ENCODE measurements around the gene TCTN2. TPM values are rescaled to one million over a fixed set of nuclear protein-coding genes. Genes with fewer than 3 reads are reported as not detected.

Gene TCTN2
- total and polyA plus RNA-seq, 2 of the 8 experiments (the other 6 are each of a cell fraction or from before 2014, with no cell fraction given): 7.5 to 8.4 TPM

DNA sequence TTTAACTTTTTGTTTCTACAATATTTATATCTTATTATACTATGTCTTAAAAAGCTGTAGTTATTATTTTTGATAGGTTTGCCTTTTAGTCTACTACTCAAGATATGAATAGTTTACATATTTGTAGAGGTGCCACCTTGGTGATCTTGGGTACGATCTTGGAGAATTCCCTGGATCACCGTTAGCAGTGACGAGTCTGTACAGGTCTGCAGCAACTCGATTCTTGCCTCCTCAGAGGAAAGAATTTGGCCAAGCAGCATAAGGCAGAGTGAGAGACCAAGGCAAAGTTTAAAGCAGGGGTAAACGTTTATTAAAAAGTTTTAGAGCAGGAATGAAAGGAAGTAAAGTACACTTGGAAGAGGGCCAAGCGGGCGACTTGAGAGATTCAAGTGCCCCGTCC lies 3.1 kb upstream of the TCTN2 start:
- POLR2A ChIA-PET (ENCODE audit: partially characterized antibody): no interaction called here
- no peak for TF ChIP-seq SAP30 (IDR thresholded peaks at IDR 0.05; ENCODE audit: insufficient read depth, insufficient replicate concordance, low read length)
- no peak for TF ChIP-seq JUN (IDR thresholded peaks at IDR 0.05; ENCODE audit: low read depth, low read length)
- no peak for TF ChIP-seq CREB1 (IDR thresholded peaks at IDR 0.05)
- TF ChIP-seq FOSL1 (IDR thresholded peaks at IDR 0.05; ENCODE audit: insufficient read depth, low read depth, low read length): no peak
- TF ChIP-seq, protein P1, sequence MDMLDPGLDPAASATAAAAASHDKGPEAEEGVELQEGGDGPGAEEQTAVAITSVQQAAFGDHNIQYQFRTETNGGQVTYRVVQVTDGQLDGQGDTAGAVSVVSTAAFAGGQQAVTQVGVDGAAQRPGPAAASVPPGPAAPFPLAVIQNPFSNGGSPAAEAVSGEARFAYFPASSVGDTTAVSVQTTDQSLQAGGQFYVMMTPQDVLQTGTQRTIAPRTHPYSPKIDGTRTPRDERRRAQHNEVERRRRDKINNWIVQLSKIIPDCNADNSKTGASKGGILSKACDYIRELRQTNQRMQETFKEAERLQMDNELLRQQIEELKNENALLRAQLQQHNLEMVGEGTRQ (IDR thresholded peaks at IDR 0.05; ENCODE audit: low read length): no peak
- no peak for TF ChIP-seq ASH2L (IDR thresholded peaks at IDR 0.05; ENCODE audit: low read length)
- TF ChIP-seq HDAC2 (IDR thresholded peaks at IDR 0.05; ENCODE audit: borderline replicate concordance in 1 of 2, low read depth in 2 of 2, low read length in 2 of 2): no peak
- no peak for TF ChIP-seq BACH1 (IDR thresholded peaks at IDR 0.05; ENCODE audit: low read length)
- TF ChIP-seq RXRA (IDR thresholded peaks at IDR 0.05; ENCODE audit: insufficient read depth, low read depth, low read length): no peak
- TF ChIP-seq NRF1 (IDR thresholded peaks at IDR 0.05; ENCODE audit: low read depth, low read length): no peak
- no peak for TF ChIP-seq YY1 (IDR thresholded peaks at IDR 0.05; ENCODE audit: low read depth, low read length)
- TF ChIP-seq SIX5 (IDR thresholded peaks at IDR 0.05; ENCODE audit: low read depth, low read length): no peak
- TF ChIP-seq KDM5A (IDR thresholded peaks at IDR 0.05; ENCODE audit: low read length): no peak
- no peak for TF ChIP-seq EP300 (IDR thresholded peaks at IDR 0.05; ENCODE audit: borderline replicate concordance in 1 of 2, low read depth in 2 of 2, low read length in 2 of 2)

More for the DNA sequence above, 3.1 kb upstream of the TCTN2 start:
- 89% methylated on average over 8 of the region's 8 CpGs; no CpG with 5 or more reads in 1 of the 2 experiments for WGBS, 2 experiments (ENCODE audit: extremely low coverage in 1 of 2, insufficient coverage in 1 of 2, insufficient read length in 1 of 2, insufficient replicate concordance in 2 of 2, low coverage in 1 of 2, low lambda C conversion rate in 2 of 2, missing lambda C conversion rate in 1 of 2)
- Histone ChIP-seq H2BK15ac (ENCODE audit: low read length) (no peak overlapping the region), H4K91ac (replicated peaks; ENCODE audit: insufficient read length, low read length) (no peak overlapping the region), H3K56ac (replicated peaks; ENCODE audit: insufficient read length, low read depth, low read length) (no peak overlapping the region), H3K4me3 (ENCODE audit: extremely low read depth in 1 of 4, insufficient read depth in 2 of 4, low read depth in 3 of 4, low read length in 4 of 4) (no peak overlapping the region), H3K4me2 (ENCODE audit: insufficient read depth in 1 of 2, low read depth in 2 of 2, low read length in 2 of 2) (no peak overlapping the region), H3K79me2 (ENCODE audit: control insufficient read depth in 1 of 2, insufficient read depth in 2 of 2, low read length in 2 of 2) (no peaks in the 10 kb centered on the region), H2BK5ac (ENCODE audit: low read depth, low read length) (no peak overlapping the region), H2BK12ac (ENCODE audit: low read depth, low read length) (no peak overlapping the region), H3K9ac (replicated peaks in 1 of 4; ENCODE audit: extremely low read depth in 1 of 4, low read depth in 3 of 4, low read length in 3 of 4) (no peak overlapping the region), H2BK120ac (replicated peaks; ENCODE audit: low read depth, low read length) (no peak overlapping the region), H2AFZ (ENCODE audit: low read length) (no peak overlapping the region), H3K18ac (ENCODE audit: extremely low read depth, low read length) (no peak overlapping the region), H2AK5ac (ENCODE audit: low read depth, low read length) (no peak overlapping the region), H3K36me3 (ENCODE audit: control insufficient read depth in 2 of 4, insufficient read depth in 4 of 4, low read length in 3 of 4) (no peaks in the 10 kb centered on the region), H3K14ac (ENCODE audit: insufficient read length) (no peak overlapping the region), H3K79me1 (ENCODE audit: low read depth, low read length) (no peaks in the 10 kb centered on the region), H3K23me2 (ENCODE audit: low read depth, low read length) (peaks cover 4% of the 10 kb centered on the region; the same call in 1 of the 2 replicates), H3K4ac (replicated peaks; ENCODE audit: insufficient read length, low read depth, low read length) (no peak overlapping the region), H3K4me1 (replicated peaks in 1 of 4; ENCODE audit: control insufficient read depth in 3 of 4, insufficient read depth in 4 of 4, low read length in 3 of 4) (peaks cover 0 to 4% (median 0%) of the 10 kb centered on the region in 4 experiments; a peak in 2 of 7 replicates), H3K27ac (ENCODE audit: low read depth, low read length) (no peak overlapping the region), H2BK20ac (ENCODE audit: low read length) (no peak overlapping the region), H3K9me3 (ENCODE audit: insufficient read depth in 2 of 2, low read depth in 1 of 2, low read length in 1 of 2) (no peaks in the 10 kb centered on the region), H3K27me3 (replicated peaks in 1 of 4; ENCODE audit: control insufficient read depth in 3 of 4, extremely low read depth in 1 of 4, insufficient read depth in 3 of 4, low read length in 3 of 4) (no peaks in the 10 kb centered on the region), H4K8ac (ENCODE audit: extremely low read depth, insufficient read depth, low read length) (no peak overlapping the region), H3K23ac (ENCODE audit: insufficient read length) (no peak overlapping the region), H4K5ac (ENCODE audit: insufficient read length, low read depth, low read length) (no peak overlapping the region), H4K20me1 (replicated peaks in 1 of 2; ENCODE audit: control insufficient read depth in 1 of 2, insufficient read depth in 2 of 2, low read length in 2 of 2) (no peaks in the 10 kb centered on the region)
- CTCF ChIA-PET (ENCODE audit: partially characterized antibody): no interaction called here
- DNase-seq (ENCODE audit: low read depth in 1 of 2, low spot score in 2 of 2): no peak
- no peak for FAIRE-seq

Measured in H1 (cell line).